Endothelial cell of umbilical vein (primary cell): ENCODE results near the gene POU2F3.

Experiments
- GATA2 ChIP-seq: IDR thresholded peaks from 2 replicates; pipeline ENCODE4 v1.7.0; 2011; ENCODE audit warnings: low read depth, mild to moderate bottlenecking, moderate library complexity, mixed read lengths, low read length; ENCODE audit not compliant: insufficient read length, insufficient read depth
- TF ChIP-seq, protein P1 (sequence below), 2 donors: IDR thresholded peaks; 1 replicate in 1 of 2; 2 replicates in 1 of 2; pipeline ENCODE4 v1.5.1; 2011; ENCODE audit warnings: low read length in 2 of 2, mild to moderate bottlenecking in 2 of 2, moderate library complexity in 2 of 2, control low read depth in 1 of 2, inconsistent platforms in 1 of 2, low read depth in 1 of 2; ENCODE audit not compliant: insufficient read depth in 1 of 2; ENCODE audit errors: extremely low read depth in 1 of 2

DNA sequence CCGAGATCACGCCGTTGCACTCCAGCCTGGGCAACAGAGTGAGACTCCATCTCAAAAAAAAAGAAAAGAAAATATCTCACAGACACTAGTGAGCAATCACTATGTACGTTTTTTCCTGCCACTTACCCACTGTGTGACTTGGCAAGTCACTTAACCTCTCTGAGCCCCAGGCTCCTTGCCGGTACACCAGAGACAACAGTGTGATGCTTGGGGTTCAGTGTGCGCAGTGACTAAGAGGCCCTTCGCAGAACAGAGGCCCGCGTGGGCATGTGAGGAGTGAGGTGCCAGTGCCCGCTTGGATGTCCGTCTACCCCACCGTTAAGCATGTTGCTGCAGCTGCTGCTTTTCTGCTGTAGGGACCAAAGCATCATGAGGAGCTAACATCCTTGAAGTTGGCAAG, 22.4 kb upstream of the POU2F3 start:
- TF ChIP-seq, protein P1, sequence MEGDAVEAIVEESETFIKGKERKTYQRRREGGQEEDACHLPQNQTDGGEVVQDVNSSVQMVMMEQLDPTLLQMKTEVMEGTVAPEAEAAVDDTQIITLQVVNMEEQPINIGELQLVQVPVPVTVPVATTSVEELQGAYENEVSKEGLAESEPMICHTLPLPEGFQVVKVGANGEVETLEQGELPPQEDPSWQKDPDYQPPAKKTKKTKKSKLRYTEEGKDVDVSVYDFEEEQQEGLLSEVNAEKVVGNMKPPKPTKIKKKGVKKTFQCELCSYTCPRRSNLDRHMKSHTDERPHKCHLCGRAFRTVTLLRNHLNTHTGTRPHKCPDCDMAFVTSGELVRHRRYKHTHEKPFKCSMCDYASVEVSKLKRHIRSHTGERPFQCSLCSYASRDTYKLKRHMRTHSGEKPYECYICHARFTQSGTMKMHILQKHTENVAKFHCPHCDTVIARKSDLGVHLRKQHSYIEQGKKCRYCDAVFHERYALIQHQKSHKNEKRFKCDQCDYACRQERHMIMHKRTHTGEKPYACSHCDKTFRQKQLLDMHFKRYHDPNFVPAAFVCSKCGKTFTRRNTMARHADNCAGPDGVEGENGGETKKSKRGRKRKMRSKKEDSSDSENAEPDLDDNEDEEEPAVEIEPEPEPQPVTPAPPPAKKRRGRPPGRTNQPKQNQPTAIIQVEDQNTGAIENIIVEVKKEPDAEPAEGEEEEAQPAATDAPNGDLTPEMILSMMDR (IDR thresholded peaks at IDR 0.05; ENCODE audit: extremely low read depth in 1 of 2, insufficient read depth in 1 of 2, low read depth in 1 of 2, low read length in 2 of 2): no peak
- no peak for TF ChIP-seq GATA2
